Stimulated activated CD4-positive, alpha-beta T cell treated with anti-CD3 and anti-CD28 coated beads, TNF-alpha, amount 100 ng/mL, for 4 hours (primary cell): ENCODE results near the gene ARHGEF1.
"Not testable (repeated sequence)": the region's sequence is repeated elsewhere in the genome, so short reads cannot be mapped to it uniquely, and the experiment has no call there.

Source experiments
- DNase-seq, 3 experiments: peaks; one replicate each; pipeline ENCODE4 v3.0.0-alpha.2; 2020; ENCODE audit warnings: low read depth in 3 of 3

The ARHGEF1 gene

DNA sequence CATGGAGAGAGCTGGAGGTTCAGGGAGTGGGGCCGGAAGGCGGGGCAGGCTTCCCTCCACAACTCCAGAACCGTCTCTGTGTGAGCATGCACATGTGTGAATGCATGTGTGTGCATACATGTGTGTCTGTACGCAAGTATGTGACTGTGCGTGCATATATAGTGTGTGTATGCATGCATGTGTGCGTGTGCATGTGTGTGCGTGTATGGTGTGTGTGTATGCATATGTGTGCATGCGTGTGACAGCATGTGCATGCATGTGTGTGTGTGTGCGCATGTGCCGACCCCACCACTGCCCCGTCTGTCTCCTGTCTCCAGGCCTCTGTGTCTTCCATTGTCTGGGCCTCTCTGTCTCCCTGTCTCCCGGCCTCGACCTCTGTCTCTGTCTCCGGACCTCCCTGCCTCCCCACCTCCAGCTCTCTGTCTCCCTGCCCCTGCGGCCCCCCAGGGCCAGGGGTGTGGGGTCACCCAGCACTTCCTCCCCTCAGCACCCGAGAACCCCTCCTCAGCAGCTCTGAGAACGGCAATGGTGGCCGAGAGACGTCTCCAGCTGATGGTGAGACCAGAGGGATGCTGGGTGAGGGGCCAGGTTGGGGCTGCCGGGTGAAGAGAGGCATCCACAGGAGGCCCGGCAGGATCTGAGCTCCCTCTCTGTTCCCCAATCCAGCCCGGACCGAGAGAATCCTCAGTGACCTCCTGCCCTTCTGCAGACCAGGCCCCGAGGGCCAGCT lies 22.5 kb downstream of the ARHGEF1 start:
- DNase-seq, result no peak

DNA sequence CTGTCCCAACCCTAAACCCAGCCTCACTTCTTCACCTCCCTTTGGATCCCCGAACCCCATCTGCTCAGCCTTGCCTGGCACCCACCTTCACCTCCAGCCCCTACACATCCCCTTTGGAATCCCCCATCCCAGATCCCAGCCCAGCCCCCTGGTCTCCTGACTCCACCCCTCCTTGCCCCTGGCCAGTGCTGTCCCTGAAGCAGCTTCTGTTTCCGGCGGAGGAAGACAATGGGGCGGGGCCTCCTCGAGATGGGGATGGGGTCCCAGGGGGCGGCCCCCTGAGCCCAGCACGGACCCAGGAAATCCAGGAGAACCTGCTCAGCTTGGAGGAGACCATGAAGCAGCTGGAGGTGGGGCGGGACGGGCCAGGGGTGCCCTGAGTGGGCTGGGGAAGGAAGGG lies 23.3 kb downstream of the ARHGEF1 start:
- DNase-seq, result no peak

DNA sequence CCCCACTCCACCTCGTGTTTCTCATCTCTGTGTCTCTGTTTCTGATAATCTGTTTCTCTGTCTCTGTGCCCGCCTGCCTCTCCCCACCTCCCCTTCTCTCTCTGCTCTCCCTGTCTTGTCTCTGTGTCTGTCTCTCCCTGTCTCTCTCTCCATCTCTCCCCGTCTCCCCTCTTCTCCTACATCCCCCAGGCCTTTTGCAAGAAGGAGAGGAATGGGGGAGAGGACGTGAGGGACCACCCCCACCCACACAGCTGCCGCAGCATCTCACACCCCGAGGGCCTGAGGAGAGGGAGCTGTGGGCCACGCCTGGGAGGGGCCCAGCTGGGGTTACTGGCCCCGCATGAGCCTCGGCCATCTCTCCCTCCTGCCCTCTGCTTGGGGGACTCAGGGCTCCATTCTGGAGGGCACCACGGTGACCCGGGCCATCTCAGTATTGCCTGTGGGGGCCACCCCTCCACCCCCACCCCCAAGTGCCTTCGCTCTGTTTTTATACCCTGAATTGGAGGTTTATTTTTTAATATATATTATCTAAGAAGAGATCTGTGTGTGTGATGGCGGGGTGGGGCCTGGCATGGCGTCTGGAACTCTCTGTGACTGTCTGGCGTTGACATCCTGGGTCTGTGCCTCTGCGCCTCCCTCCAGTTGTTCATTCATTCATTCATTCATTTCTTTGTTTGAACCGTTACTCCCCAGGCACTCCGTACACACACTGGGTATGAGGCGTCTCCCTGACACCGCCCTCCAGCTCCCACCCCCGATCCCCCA lies 24.1 kb downstream of the ARHGEF1 start:
- no peak for DNase-seq

DNA sequence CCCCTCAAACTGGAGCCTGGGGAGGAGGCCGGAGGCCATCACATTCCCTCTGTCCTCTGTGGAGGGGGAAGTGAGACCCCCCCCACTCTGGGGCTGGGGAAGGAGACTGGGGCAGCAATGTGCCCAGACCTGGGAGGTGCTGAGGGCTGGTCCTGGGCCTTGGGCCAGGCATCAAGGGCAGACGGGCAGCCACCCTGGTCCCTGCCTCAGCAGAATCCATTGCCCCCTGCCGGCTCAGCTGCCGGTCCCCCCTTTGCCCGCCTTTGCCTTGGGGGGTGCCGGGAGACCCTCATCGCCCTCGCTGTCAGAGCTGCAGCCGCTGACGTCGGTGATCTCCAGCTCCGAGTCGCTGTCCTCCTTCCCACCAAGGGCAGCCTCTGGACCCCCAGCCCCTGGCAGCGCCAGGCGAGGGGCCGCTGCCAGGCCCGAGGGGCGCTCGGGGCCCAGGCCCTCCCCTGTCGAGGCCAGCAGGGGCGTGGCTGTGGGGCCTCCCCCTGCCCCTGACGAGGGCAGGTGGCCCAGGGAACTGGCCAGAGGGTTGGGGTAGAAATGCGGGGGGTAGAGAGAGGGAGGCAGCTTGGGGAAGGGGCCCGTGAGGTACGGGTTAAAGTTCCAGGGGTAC lies 25.1 kb downstream of the ARHGEF1 start:
- DNase-seq, result no peak

DNA sequence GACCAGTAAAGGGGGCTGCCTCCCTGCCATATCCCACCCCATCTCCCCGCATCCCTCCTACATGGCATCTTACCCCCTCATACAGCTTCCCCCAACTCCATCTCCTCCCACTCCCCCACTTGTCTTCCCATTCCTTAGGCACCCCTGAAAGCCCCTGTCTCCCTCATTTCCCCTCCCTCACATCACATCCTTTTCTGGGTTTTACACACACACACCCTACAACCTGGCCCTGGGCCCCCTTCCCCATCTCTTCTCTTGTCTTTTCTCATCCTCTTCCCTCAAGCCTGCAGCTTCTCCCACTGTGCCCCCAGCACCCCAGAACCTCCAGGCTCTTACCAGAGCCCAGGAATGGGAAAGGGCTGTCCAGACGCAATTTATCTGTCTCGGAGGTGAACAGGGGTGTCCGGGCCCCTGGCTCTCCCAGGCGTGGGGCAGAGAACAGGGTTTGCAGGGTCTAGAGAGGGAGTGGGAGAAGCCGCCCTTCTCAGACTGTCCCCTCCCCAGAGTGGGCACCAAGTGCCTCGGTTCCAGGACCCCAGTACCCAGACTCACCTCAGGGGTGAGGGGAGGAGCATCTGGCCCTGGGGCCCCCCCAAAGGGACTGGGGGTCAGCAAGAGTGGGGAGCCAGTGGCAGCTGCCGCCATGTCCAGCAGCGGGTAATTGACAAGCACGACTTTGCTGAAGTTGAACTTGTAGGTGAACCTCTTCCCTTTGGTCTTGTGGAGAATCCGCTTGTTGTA lies 25.9 kb downstream of the ARHGEF1 start:
- no peak for DNase-seq

DNA sequence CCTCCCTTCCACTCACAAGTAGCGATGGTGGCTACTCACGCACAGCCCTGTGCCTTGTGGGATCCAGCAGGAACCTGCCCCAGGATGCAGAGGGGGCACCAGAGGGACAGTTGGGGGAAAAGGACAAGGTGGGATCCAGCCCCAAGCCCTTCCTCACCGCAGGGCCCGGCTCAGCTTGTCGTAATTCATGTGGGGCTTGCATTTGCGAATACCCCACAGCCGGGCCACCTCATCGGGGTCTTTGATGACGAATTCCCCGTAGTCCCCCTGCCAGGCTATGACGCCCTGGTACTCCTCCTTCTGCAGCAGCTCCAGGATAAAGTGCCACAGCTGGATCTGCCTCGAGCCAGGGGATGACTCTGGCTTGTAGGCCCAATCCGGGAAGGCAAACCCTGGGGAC lies 26.7 kb downstream of the ARHGEF1 start:
- DNase-seq, result no peak

DNA sequence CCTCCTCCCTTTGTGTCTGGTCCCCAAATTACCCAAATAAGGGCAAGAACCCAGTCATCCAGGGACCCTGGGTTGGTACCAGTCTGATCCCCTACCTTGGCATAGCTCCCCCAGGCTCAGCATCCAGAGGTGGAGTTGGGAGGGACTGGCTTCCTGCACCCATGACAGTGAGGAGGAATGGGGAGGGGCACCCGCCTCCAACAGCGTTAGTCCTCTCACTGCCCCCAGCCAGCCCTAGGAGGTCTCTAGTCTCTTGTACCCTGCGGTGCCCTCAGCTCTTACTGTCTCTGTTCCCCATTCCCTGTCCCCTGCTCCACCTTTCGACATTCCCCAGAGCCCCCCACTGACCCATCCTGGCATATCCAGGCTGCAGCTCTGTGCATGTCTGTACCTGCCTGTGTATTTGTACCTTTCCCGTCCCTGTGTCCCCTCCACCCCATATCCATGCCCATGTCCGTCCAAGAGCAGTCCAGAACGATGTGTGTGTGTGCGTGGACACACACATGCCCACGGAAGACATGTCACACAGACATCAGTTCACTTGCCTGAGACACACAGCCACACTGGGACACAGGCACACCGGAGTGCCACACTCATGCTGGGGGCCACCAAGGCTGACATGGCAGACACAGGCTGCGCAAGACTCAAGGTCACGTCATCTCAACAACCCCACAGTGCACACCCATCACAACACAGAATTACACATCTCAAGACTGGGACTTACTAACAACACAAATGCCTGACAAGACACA lies 27.4 kb downstream of the ARHGEF1 start:
- DNase-seq, result no peak

DNA sequence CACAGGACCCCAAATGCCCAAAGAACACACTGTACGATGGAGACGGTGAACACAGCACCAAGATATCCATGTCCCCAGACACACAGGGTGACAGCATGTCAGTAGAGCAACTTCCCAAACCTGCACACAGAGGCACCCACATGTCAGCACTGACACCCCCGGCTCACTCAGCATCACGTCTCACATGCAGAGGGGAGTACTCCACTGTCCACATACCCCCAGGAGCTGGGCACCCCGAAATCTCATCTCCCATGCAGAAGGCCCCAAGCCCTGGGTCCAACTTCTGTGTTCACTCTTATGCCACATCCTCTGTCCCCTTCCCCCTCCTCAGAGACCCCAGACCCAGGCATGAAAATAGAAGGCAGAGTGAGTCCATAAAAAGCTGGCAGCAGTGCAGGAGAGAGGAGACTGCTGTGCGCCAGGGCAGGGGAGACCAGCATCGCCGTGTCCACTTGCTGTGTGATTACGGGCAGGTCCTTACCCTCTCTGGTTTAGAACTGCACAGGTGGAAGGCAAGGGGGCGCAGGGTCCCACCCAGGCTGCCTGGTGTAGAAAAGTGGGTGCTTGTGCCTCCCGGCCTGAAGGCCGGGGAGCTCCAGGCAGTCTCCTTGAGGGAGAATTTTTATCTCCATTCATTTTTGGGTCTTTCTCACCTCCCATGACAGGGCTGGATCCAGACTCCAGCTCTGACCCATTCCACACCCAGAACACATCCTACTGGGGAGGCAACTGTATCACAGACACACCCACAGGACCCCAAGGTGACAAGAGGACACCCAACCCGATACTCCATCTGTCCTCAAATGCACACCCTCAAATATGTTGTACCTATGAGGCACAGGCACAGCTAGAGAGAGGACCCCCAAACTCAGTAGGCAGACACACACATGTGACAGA lies 28.3 kb downstream of the ARHGEF1 start:
- no peak for DNase-seq

DNA sequence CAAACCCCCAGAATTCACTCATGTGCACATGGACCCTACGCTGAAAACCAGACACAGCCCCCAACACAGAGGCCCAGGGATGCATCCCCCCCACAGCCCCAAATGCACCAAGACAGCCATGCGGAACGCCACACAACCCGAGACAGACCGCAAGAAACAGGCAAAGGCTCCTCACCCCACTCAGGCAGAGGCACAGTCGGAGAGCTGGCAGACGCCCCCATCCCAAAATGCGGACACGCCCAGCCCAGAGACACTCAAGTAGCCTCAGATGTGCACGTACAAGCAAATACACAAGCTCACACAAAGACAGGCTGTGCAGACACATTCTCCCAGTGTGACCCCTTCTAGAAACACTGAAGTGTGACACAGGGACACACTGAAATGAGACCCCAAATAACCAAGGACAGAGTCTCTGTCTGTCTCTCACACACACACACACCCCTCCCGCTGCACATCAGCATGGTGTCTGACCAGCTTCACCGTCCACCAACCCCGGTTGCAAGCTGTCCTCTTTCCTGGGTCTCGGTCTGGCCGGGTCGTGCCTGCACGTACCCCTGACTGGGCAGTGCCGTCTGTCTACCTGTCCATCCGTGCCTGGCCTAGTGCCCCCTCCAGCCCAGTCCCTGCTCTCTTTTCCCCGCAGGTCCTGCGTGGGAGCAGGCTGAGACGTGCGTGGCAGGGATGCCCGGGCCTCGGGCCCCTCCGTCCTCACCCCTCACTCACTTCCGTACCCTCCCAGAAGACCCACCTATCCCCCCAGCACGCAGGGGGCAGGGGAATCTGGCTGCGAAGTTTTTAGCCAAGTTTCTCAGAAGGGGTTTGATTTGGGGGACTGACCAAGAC lies 29.1 kb downstream of the ARHGEF1 start:
- no peak for DNase-seq

DNA sequence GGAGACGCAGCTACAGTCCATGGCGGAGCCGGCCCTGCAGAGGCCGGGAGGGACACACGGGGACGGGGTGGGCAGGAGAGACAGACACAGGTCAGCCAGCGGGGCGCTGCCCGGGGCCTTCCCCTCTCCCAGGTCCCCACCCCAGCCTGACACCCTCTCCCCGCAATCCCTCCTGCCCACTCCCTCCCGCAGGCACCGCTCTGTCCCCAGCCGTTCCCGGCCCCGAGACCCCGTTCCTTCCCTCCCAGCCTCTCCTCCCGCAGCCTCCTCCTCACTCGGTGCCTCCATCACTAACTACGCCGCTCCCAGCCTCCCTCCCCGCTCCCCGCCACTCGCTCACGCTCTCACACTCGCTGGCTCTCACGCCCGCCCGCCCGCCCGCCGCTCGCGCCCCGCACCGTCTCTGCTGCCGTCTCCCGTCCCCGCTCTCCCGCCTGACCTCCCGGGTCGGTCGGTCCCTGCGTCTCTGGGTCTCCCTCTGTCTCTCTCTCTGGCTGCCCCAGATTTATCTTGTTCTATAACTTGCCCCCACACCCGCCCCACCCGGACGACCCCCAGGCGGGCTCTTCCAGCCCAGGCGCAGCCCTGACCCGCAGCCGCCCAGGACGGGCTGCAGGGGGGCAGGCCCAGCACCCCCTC lies 30.0 kb downstream of the ARHGEF1 start:
- DNase-seq, result no peak

DNA sequence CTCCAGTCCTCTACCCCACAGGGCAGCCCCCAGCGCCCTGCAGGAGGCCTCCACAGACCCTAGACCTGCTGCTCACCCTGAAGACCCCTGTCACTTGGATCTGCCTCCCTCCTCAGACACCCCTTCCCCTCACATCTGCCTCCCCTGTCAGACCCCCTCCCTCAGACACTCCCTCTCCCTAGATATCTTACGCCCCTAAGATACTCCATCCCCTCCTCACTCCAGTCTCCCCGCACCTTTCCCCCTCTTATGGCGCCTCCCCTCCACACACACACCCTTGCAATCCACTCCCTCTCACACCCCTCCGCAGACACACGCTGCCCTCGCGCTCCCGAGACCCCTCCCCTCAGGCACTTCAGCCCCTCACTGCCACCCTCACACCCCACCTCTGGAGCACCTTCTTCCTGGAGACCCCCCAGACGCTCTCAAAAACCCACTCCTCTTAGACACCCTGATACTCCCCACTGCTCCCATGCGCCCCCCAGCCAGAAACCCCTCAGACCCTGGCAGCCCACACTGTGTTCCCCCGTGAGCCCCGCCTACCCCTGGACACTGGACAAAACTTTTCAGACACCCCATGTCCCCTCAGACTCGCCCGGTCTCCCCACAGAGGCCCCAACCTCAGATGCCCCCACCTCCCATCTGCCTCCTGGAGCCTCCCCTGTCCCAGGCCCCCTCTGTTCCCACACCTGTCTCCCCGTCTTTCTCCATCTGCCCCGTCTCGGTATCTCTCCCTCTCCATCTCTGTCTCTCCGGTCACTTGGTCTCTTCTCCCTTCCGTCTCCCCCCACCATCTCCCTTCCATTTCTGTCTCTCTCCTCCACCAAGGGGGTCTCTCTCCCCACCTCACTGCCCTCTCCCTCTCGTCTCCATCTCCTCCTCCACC lies 30.8 kb downstream of the ARHGEF1 start:
- no peak for DNase-seq

DNA sequence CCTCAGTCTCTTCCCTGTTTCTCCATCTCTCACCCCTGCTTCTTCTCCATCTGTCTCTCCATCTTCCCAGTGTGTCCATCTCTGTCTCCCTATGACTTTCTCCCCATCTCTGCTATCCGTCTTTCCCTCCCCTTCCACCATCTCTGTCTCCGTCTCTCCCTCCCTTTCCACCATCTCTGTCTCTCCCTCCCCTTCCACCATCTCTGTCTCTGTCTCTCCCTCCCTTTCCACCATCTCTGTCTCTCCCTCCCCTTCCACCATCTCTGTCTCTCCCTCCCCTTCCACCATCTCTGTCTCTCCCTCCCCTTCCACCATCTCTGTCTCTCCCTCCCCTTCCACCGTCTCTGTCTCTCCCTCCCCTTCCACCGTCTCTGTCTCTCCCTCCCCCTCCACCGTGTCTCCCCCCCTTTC lies 31.4 kb downstream of the ARHGEF1 start:
- not testable (repeated sequence) for DNase-seq

DNA sequence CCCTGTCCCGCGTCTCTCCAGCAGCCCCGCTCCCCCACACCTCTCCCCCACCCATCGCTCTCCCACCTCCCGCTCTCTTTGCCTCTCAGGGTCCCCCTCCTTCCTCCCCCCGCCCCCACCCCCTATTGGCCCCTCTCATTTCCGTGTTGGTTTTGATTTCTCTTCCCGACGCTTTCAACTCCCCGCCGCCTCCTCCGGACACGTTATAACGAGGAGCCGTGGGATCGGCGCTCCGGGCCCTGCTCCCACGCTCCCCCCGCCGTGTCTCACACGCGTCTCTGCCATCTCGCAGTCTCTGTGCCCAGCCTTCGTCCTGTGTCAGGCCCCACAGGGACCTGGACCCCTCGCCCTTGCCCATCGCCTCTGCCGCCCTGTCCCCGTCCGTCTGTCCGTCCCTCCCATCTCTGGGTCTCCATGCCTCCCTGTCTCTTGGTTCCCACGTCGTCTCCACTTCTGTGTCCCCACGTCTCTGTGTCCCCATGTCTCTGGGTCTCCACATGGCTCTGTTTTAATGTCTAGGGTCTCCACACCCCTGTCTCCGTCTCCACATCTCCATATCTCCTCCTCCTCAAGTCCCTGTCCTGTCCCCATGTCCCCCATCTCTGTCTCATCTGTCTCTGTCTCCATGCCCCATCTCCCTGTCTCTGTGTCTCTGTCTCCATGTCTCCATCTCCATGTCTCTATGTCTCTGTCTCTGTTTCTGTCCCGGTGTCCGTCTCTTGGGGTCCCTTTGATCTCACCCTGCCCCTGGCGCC lies 32.2 kb downstream of the ARHGEF1 start:
- no peak for DNase-seq

DNA sequence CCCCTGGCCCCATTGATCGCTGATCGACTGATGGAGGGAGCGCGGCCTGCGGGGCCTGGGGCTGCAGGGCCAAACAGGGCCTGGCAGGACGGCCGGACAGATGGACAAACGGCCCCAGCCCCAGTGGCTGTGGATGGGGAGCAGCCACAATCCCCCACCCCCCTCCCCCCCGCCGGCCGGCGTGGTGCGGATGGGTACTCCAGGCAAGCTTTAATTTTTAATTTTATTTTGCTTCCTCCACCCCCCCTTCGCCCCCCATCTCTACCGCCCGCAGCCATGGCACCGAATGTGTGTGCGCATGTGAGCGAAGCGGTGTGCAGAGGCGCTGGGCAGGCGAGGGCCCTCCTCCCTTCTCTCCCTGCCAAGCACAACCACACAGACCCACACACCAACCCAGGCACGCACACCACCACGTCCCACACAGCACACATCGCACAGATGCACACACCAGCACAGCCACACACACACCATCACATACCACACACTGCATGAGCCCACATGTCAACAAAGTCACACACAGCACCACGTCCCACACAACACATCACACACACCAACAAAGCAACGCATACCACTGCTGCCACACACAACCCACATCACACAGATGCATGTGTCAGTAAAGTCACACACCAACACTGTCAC lies 32.9 kb downstream of the ARHGEF1 start:
- DNase-seq, result no peak

DNA sequence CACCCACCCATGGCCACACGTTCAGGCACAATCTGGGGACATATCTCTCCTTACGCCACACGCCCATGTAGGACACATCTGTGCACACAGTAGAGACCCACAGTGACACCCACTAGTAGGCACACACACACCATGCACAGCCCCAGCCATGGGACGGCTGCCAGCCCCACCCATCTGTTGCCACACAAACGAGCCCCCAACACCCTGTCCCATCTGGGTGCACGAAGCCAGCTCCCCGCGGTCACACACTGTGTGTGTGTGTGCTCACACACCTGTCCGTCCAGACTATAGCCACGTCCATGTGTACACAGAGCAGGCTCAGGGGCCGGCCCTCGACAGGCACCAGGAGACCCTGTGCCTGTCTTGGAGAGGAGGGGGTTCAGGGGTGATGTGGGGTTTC lies 34.7 kb downstream of the ARHGEF1 start:
- no peak for DNase-seq

DNA sequence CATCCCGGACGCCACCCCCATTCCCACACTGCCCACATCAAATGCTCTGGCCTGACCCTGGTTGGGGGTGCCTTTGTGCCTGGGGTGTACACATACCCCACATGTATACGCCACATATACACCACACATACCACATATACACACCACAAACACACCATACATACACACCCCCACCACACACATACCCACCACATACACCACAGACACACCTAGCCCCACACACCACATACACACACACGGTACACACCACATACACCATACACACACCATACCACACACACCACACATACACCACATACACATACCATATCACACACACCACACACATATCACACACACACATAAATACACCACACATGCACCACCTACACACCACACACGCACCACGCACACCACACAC lies 35.1 kb downstream of the ARHGEF1 start:
- DNase-seq, result no peak
